GM23338 (cell line): ENCODE results near the gene NLGN4X. TPM values are rescaled to one million over a fixed set of nuclear protein-coding genes. Genes with fewer than 3 reads are reported as not detected.

Experiments
- ATAC-seq: fragments of 200-7000 bp; cut with Tn5 transposase; 3 replicates; pipeline ENCODE4 v1.9.1; 2020
- DNase-seq: peaks from one replicate; pipeline ENCODE4 v3.0.0-alpha.2; 2015; ENCODE audit warnings: low spot score
- H2AFZ ChIP-seq: fragments of 200-600 bp; sonication (generic); 2 replicates; pipeline ENCODE4 v1.8.0; 2016; ENCODE audit warnings: antibody characterized with exemption, mild to moderate bottlenecking, moderate library complexity
- H3F3A ChIP-seq: fragments of 200-600 bp; sonication (generic); replicated peaks from 2 replicates; pipeline ENCODE4 v1.8.0; 2017; ENCODE audit warnings: antibody characterized with exemption, mixed run types, low read depth
- H3K27ac ChIP-seq: fragments of 200-600 bp; sonication (generic); 2 replicates; pipeline ENCODE4 v1.6.1; 2016; ENCODE audit warnings: low read depth
- H3K27me3 ChIP-seq: fragments of 200-600 bp; sonication (generic); 2 replicates; pipeline ENCODE4 v1.8.0; 2016; ENCODE audit warnings: mild to moderate bottlenecking, mixed run types, moderate library complexity; ENCODE audit not compliant: insufficient read depth
- H3K36me3 ChIP-seq: fragments of 200-600 bp; sonication (generic); 2 replicates; pipeline ENCODE4 v1.8.0; 2016; ENCODE audit warnings: mild to moderate bottlenecking; ENCODE audit not compliant: insufficient read depth
- H3K4me1 ChIP-seq: fragments of 200-600 bp; sonication (generic); 2 replicates; pipeline ENCODE4 v1.8.0; 2016; ENCODE audit warnings: mild to moderate bottlenecking, moderate library complexity; ENCODE audit not compliant: insufficient read depth
- H3K4me2 ChIP-seq: fragments of 200-600 bp; sonication (generic); 2 replicates; pipeline ENCODE4 v1.7.1; 2017; ENCODE audit warnings: mixed run types
- H3K4me3 ChIP-seq: fragments of 200-600 bp; sonication (generic); 2 replicates; pipeline ENCODE4 v1.6.1; 2016; ENCODE audit warnings: mixed run types
- H3K79me2 ChIP-seq: fragments of 200-600 bp; sonication (generic); replicated peaks from 2 replicates; pipeline ENCODE4 v1.8.0; 2017; ENCODE audit warnings: mild to moderate bottlenecking; ENCODE audit not compliant: insufficient read depth
- H3K9me2 ChIP-seq: fragments of 200-600 bp; sonication (generic); 2 replicates; pipeline ENCODE4 v1.8.0; 2017; ENCODE audit not compliant: insufficient read depth
- H4K20me1 ChIP-seq: fragments of 200-600 bp; sonication (generic); replicated peaks from 2 replicates; pipeline ENCODE4 v1.8.0; 2017; ENCODE audit warnings: mild to moderate bottlenecking; ENCODE audit not compliant: insufficient read depth
- H3K27ac Mint-ChIP-seq: 2 replicates; pipeline ENCODE4 v1.8.0; 2020; ENCODE audit warnings: inconsistent platforms, mild to moderate bottlenecking, moderate library complexity, mixed read lengths
- H3K27me3 Mint-ChIP-seq: 3 replicates; pipeline ENCODE4 v1.8.0; 2022; ENCODE audit warnings: low read depth, mild to moderate bottlenecking, moderate library complexity, mixed read lengths, inconsistent platforms; ENCODE audit not compliant: insufficient read depth, poor library complexity
- H3K36me3 Mint-ChIP-seq: 3 replicates; pipeline ENCODE4 v1.8.0; 2021; ENCODE audit warnings: low read depth, mild to moderate bottlenecking, inconsistent platforms, moderate library complexity, mixed read lengths
- H3K4me1 Mint-ChIP-seq: 3 replicates; pipeline ENCODE4 v1.8.0; 2020; ENCODE audit warnings: mild to moderate bottlenecking, inconsistent platforms, mixed read lengths
- H3K4me3 Mint-ChIP-seq: 3 replicates; pipeline ENCODE4 v1.8.0; 2021; ENCODE audit warnings: moderate library complexity, mild to moderate bottlenecking, inconsistent platforms, mixed read lengths
- H3K9me3 Mint-ChIP-seq: 3 replicates; pipeline ENCODE4 v1.8.0; 2020; ENCODE audit warnings: moderate library complexity, mild to moderate bottlenecking, inconsistent platforms, mixed read lengths
- CREB1 ChIP-seq: fragments of 250-450 bp; sonication (Bioruptor Pico); IDR thresholded peaks from 2 replicates; pipeline ENCODE4 v1.5.0; 2020; ENCODE audit warnings: low read depth, mild to moderate bottlenecking, moderate library complexity
- CTCF ChIP-seq, 2 experiments: fragments of 200-600 bp in 1 of 2; sonication (generic) in 1 of 2; conservative IDR thresholded peaks; 2 replicates each; pipeline versions ENCODE4 v1.5.1 to v1.6.1; 2016 to 2017; ENCODE audit warnings: antibody characterized with exemption in 2 of 2, low read depth in 2 of 2, mild to moderate bottlenecking in 2 of 2, moderate library complexity in 1 of 2
- EZH2phosphoT487 ChIP-seq: fragments of 200-600 bp; sonication (generic); IDR thresholded peaks from one replicate; pipeline ENCODE4 v1.8.1; 2018; ENCODE audit warnings: antibody characterized with exemption; ENCODE audit not compliant: unreplicated experiment
- JUNB ChIP-seq: IDR thresholded peaks from one replicate; pipeline ENCODE4 v1.6.1; 2016; ENCODE audit warnings: antibody characterized with exemption; ENCODE audit not compliant: unreplicated experiment
- NANOG ChIP-seq: IDR thresholded peaks from 2 replicates; pipeline ENCODE4 v1.6.1; 2016; ENCODE audit warnings: antibody characterized with exemption, borderline replicate concordance
- POLR2AphosphoS5 ChIP-seq: IDR thresholded peaks from 2 replicates; pipeline ENCODE4 v1.6.1; 2016; ENCODE audit warnings: antibody characterized with exemption, low read depth
- REST ChIP-seq: IDR thresholded peaks from one replicate; pipeline ENCODE4 v1.6.1; 2018; ENCODE audit warnings: antibody characterized with exemption; ENCODE audit not compliant: unreplicated experiment
- STAT1 ChIP-seq: IDR thresholded peaks from one replicate; pipeline ENCODE4 v1.6.1; 2016; ENCODE audit warnings: antibody characterized with exemption; ENCODE audit not compliant: unreplicated experiment
- ZNF331 ChIP-seq: fragments of 250-450 bp; sonication (Bioruptor Pico); IDR thresholded peaks from 2 replicates; pipeline ENCODE4 v1.5.0; 2020; ENCODE audit warnings: low read depth, mild to moderate bottlenecking, moderate library complexity
- polyA plus RNA-seq: library from polyadenylated mRNA; unstranded; fragments of >200 nt; fragmentation: Nextera tagmentation; extraction: Ambion mirVana; gene quantifications from 2 replicates; pipeline ENCODE4 v1.2.1, GENCODE V29; 2016
- total RNA-seq: library from RNA; depleted of rRNA; stranded (reverse); fragments of >200 nt; shearing (Covaris generic); gene quantifications from 2 replicates; pipeline ENCODE4 v1.2.3, GENCODE V29; 2014

NLGN4X gene
- total and polyA plus RNA-seq, 2 experiments from 2014 or later = 36.0 to 86.5 TPM

- Histone ChIP-seq H3F3A (no peaks in the 10 kb centered on the region), H4K20me1 (no peaks in the 10 kb centered on the region; the same call in 1 of the 2 replicates), H3K36me3 (no peaks in the 10 kb centered on the region; the same call in 1 of the 2 replicates), H3K9me2 (no peaks in the 10 kb centered on the region), H3K27me3 (no peaks in the 10 kb centered on the region), H3K27ac (no peak overlapping the region), H3K4me1 (peaks cover 19% of the 10 kb centered on the region), H2AFZ (no peak overlapping the region), H3K79me2 (peaks cover 66% of the 10 kb centered on the region), H3K4me3 (no peak overlapping the region), H3K4me2 (no peak overlapping the region)
- DNase-seq = peak; percentile 73
- H3K9me3 Mint-ChIP-seq = no peaks in the 10 kb centered on the region; the same call in 2 of the 3 replicates
- peaks cover 49% of the 10 kb centered on the region for H3K4me1 Mint-ChIP-seq
- no peak overlapping the region for H3K27ac Mint-ChIP-seq
- TF ChIP-seq NANOG = no peak
- no peak for TF ChIP-seq STAT1
- no peak for TF ChIP-seq EZH2phosphoT487
- TF ChIP-seq CTCF (conservative IDR thresholded peaks at IDR 0.05; ENCODE audit: low read depth in 2 of 2) = peak; percentile 55 to 63
- H3K36me3 Mint-ChIP-seq = peaks cover 22% of the 10 kb centered on the region; the same call in 2 of the 3 replicates
- no peak overlapping the region for H3K4me3 Mint-ChIP-seq
- H3K27me3 Mint-ChIP-seq = peaks cover 14% of the 10 kb centered on the region
- peak; percentile 95 for ATAC-seq
These were observed 133.2 kb downstream of the NLGN4X start for GRCh38 chrX:6095469-6095868.

- peaks cover 2% of the 10 kb centered on the region for H3K27me3 Mint-ChIP-seq
- H3K36me3 Mint-ChIP-seq = peaks cover 7% of the 10 kb centered on the region; the same call in 2 of the 3 replicates
- no peak overlapping the region for H3K27ac Mint-ChIP-seq
- H3K4me3 Mint-ChIP-seq = no peak overlapping the region
- ATAC-seq = no peak
- Histone ChIP-seq H3K27ac (no peak overlapping the region), H3K27me3 (no peaks in the 10 kb centered on the region), H3K4me2 (no peak overlapping the region), H3K36me3 (no peaks in the 10 kb centered on the region), H3F3A (no peaks in the 10 kb centered on the region), H3K4me3 (no peak overlapping the region), H3K4me1 (no peaks in the 10 kb centered on the region; the same call in 1 of the 2 replicates), H4K20me1 (no peaks in the 10 kb centered on the region), H3K9me2 (no peaks in the 10 kb centered on the region), H3K79me2 (peaks cover 74% of the 10 kb centered on the region), H2AFZ (no peak overlapping the region)
- DNase-seq = no peak
- TF ChIP-seq EZH2phosphoT487 (no peak), CREB1 (CRISPR knock-in tag) (no peak), POLR2AphosphoS5 (no peak), ZNF331 (CRISPR knock-in tag) (no peak), REST (no peak), JUNB (no peak)
- H3K4me1 Mint-ChIP-seq = peaks cover 54% of the 10 kb centered on the region
- no peaks in the 10 kb centered on the region; the same call in 2 of the 3 replicates for H3K9me3 Mint-ChIP-seq
These were observed 154.1 kb downstream of the NLGN4X start for GRCh38 chrX:6074532-6074931.
